Measurements from ENCODE around the gene A3GALT2. TPM values are rescaled to one million over a fixed set of nuclear protein-coding genes. Genes with fewer than 3 reads are reported as not detected.
"Not testable (repeated sequence)": the region's sequence is repeated elsewhere in the genome, so short reads cannot be mapped to it uniquely, and the experiment has no call there.

A3GALT2 gene
- total RNA-seq, 1 donor from 2014 or later = not detected

DNA sequence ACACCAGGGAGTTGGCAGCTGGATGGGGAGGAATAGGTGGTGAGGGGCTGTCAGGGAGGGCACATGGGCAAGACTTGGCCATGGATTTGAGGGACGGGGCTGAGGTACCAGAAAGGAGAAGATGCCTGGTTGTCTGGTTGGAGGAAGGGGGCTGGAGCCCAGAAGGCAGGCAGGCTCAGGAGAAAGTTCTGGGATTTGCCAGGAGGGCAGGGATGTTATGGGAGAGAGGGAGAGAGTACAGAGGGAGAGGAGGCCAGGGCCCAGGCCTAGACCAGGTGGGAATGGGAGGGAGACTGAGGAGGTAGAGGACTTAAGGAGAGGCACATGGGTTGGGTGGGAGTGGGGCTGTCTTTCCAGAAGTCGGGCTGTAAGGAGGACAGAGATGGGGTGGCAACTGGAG is 4.3 kb downstream of the A3GALT2 start:
- DNase-seq (ENCODE audit: low spot score) = no peak

- no peak for DNase-seq (ENCODE audit: low spot score)
Observed at GRCh38 chr1:33314416-33314815, 6.5 kb downstream of the A3GALT2 start.

GRCh38 chr1:33312413-33312749 is 8.5 kb downstream of the A3GALT2 start:
- DNase-seq (ENCODE audit: low spot score) = no peak

GRCh38 chr1:33311706-33312412 is 9.0 kb downstream of the A3GALT2 start:
- DNase-seq (ENCODE audit: low spot score) = no peak

GRCh38 chr1:33310702-33311101 is 10.2 kb downstream of the A3GALT2 start:
- no peak for DNase-seq (ENCODE audit: low spot score)

GRCh38 chr1:33309351-33309750 is 11.5 kb downstream of the A3GALT2 start:
- not testable (repeated sequence) for DNase-seq (ENCODE audit: low spot score)

DNA sequence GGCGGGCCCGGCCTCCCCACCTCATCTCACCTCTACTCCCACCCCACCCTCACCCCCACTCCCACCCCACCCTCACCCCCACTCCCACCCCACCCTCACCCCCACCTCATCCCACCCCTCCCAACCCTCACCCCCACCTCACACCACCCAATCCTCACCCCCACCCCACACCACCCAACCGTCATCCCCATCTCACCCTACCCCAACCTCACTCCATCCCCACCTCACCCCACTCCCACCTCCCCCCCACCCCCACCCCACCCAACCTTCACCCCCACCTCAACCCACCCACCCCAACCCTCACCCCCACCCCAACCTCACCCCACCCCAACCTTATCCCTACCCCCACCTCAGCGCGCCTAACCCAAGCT is 13.4 kb downstream of the A3GALT2 start:
- no peak for DNase-seq (ENCODE audit: low spot score)

GRCh38 chr1:33306653-33307493 is 14.0 kb downstream of the A3GALT2 start:
- no peak for DNase-seq (ENCODE audit: low spot score)

GRCh38 chr1:33305816-33306652 is 14.9 kb downstream of the A3GALT2 start:
- DNase-seq (ENCODE audit: low spot score) = no peak

DNA sequence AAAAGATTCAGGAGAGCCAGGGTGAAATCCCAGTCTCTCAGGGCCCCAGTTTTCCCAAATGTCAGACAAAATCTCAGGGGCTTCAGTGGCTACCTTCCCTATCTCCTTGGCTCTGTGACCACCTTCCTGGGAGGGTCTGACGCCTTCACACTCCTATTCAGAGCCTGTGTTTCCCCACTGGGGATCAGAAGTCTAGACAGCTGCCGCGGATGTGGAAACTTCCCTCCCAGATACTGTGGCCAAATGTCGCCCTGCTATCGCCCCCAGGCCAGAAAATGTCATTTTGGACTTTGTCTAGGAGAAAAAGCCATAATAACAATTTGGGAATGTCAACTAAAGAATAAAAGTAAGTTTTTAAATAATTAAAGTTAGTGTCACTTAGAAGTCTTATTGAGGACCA is 15.9 kb downstream of the A3GALT2 start:
- no peak for DNase-seq (ENCODE audit: low spot score)

- DNase-seq (ENCODE audit: low spot score) = no peak
Observed at GRCh38 chr1:33302325-33302724, 18.6 kb downstream of the A3GALT2 start.

GRCh38 chr1:33301273-33301984 is 19.5 kb downstream of the A3GALT2 start:
- DNase-seq (ENCODE audit: low spot score) = no peak

DNA sequence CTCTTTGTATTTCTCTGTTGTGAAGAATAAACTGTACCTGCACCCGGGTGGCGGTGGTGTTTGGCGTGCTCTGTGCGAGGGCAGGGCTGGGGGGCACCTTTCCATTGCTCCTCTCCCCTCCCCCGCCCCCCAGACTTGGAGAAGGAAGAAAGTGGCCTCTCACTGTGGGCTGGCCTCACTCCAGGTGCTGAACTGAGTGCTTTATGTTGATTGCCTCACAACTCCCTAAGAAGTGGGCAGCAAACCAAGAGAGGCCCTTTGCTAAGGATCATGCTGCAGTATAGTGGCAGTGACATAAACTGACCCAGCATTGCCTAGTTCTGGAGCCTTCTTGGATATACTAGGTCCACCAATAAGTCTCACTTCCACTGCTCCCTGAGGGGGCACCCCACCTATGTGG is 20.2 kb downstream of the A3GALT2 start:
- DNase-seq (ENCODE audit: low spot score) = no peak

- DNase-seq (ENCODE audit: low spot score) = no peak
Observed at GRCh38 chr1:33299461-33300155, 21.3 kb downstream of the A3GALT2 start.

DNA sequence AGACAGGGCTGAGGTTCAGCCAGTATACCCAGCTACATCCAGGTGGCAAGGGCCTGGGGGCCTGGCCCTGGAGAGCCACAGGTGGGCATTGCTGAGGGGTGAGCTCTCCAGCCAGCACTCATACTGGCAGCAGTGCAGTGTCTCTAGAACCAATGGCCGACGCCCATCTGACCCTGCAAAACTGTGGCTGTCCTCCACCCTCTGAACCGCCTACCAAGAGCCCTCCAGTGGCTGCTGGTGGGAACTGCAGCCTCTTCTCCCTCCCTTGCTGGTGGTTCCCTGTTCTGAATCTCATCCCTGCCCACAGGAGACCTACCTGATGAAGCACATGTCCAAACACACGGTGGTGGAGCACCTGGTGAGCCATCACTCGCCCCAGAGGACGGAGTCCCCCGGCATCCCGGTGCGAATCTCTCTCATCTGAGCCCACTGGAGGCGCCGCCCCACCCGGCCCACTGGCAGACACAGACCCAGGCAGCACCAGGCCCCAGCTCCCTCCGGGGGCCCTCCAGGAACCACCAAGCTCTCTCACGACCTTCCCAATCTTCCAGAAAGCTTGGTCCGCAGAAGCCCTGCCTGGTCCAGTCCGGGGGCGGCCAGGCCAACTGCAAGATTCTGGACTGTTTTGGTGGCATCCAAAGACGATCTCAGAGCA is 22.1 kb downstream of the A3GALT2 start:
- no peak for DNase-seq (ENCODE audit: low spot score)

DNA sequence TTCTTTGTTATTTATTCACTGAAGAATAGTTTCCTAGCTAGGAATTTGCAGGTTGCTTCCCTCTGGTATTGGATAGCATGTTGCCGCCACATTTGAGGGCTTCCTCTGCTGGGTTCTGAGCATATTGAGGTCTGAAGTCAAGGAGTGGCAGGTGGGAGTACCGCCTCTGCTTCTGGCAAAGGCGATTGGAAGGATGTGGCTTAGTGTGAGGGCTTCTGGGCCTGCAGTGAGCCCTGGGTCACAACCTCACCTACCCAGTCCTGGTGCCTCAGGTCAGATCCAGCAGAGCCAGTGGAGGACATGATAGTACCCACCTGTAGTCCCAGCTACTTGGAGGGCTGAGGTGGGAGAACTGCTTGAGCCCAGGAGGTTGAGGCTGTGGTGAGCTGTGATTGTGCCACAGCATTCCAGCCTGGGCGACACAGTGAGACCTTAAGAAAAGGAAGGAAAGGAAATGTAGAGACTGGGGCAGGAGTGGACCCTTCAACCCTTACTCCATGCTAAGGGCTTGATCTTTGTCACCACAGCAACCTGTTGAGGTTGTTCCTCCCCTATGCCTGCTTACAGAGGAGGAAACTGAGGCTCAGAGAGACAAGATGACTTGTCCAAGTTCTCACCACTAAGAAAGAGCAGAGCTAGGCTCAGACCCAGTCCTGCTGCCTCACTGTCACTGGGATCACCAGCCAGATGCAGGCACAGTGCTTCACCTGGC is 22.8 kb downstream of the A3GALT2 start:
- DNase-seq (ENCODE audit: low spot score) = no peak

- DNase-seq (ENCODE audit: low spot score) = no peak
Observed at GRCh38 chr1:33296824-33297223, 24.1 kb downstream of the A3GALT2 start.

- DNase-seq (ENCODE audit: low spot score) = peak; percentile 51
Observed at GRCh38 chr1:33296082-33296458, 24.8 kb downstream of the A3GALT2 start.

DNA sequence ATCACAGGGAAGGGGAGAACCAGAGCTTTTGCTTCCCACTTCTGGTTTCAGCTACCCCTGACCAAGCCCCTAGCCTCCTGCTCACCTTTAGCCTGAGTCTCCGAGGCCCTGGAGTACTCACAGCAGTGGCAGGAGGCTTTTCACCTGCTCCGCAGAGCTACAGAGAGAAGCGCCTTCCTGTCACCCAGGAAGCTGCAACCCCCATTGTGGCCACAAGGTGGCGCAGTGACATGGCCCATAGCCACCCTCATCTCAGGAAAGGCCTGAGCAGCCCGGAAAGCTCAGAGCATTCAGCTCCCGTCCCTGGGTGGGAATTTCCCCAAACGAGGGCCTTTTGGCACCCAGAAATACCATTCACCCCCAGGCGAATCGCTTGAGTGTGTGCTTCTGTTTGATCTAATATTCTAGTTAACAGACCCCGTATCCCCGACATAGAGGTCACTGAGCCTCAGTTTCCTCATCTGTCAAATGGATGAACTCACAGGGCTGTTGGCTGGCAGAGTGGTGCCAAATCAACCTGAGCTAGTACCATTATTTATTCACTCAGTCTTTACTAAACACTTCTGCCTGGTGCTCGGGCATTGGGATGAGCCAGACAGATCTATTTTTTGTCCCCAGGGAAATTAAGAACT is 25.3 kb downstream of the A3GALT2 start:
- DNase-seq (ENCODE audit: low spot score) = peak; percentile 93

Data from mesenteric fat pad (tissue), 1 donor.